Inflammatory macrophage treated with lipopolysaccharide for 4 hours (primary cell): Measurements from ENCODE around the gene ZNF346.

Experiments used
- DNase-seq: peaks from one replicate; pipeline ENCODE4 v3.0.0-alpha.2; 2020

ZNF346 gene

GRCh38 chr5:177123789-177124485, 101.4 kb downstream of the ZNF346 start:
- no peak for DNase-seq

GRCh38 chr5:177124486-177124991, 102.0 kb downstream of the ZNF346 start:
- no peak for DNase-seq

- DNase-seq, result no peak
These were observed 104.3 kb downstream of the ZNF346 start for GRCh38 chr5:177126771-177127170.

GRCh38 chr5:177128551-177128981, 106.1 kb downstream of the ZNF346 start:
- DNase-seq, result peak; percentile 24

GRCh38 chr5:177130211-177131018, 107.9 kb downstream of the ZNF346 start:
- DNase-seq, result no peak
